ENCODE data around the gene CNTNAP5. TPM values are rescaled to one million over a fixed set of nuclear protein-coding genes. Genes with fewer than 3 reads are reported as not detected.

CNTNAP5 gene
- total and polyA plus RNA-seq, 9 of the 15 experiments (the other 6 are each of a cell fraction or from before 2014, with no cell fraction given) = not detected

DNA sequence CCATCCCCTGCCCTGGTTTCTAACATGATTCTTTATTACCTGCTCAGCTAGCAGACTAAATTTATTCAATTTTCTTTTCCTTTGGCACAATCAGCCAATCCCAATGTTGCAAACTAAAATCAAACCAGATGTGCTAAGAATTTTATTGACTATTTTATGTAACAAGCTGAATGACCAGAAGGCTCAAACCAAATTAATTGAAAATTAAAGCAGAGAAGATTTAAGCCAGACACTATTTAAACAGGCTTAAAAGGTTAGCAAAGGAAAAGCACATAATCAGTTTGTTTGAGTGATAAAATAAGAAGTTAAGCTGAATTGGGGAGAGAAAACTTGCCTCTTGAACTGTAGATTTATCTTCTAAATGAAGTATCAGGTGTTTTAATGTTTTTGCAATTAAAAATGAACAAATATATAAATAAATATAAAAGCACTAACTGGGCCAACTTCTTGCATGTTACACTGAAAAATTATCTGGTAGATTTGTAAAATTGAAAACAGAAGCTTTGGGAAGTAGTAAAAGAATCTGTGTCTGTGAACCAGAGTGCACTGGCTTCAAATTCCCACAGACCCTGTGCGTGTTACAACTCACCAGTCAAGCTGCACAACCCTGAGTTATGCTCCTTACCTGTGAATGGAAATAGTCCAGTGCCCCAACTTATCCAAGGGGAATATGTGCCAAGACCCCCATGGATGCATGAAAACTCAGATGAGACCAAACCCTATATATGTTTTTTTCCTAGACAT, 283.4 kb downstream of the CNTNAP5 start (continued):
- TF ChIP-seq ZNF696 (CRISPR knock-in tag; conservative IDR thresholded peaks at IDR 0.05) = no peak

- ATAC-seq = no peak
- Histone ChIP-seq H3K79me2 (ENCODE audit: control insufficient read depth, insufficient read depth, low read length) (no peaks in the 10 kb centered on the region), H3K9me1 (ENCODE audit: control insufficient read depth, insufficient read depth, low read length) (no peaks in the 10 kb centered on the region), H3K4me1 (replicated peaks in 1 of 2; ENCODE audit: control insufficient read depth in 2 of 2, insufficient read depth in 2 of 2, low read length in 2 of 2) (no peaks in the 10 kb centered on the region), H3K36me3 (ENCODE audit: control insufficient read depth, insufficient read depth, low read length) (no peaks in the 10 kb centered on the region), H3K4me2 (ENCODE audit: insufficient read depth, low read length) (no peak overlapping the region), H3K27me3 (ENCODE audit: control insufficient read depth in 2 of 2, insufficient read depth in 2 of 2, low read length in 2 of 2) (no peaks in the 10 kb centered on the region), H3K27ac (ENCODE audit: extremely low read depth, low read depth, low read length) (no peak overlapping the region), H4K20me1 (replicated peaks; ENCODE audit: control insufficient read depth, insufficient read depth, low read length) (no peaks in the 10 kb centered on the region), H3K9me3 (replicated peaks; ENCODE audit: control insufficient read depth, insufficient read depth, low read depth, low read length) (no peaks in the 10 kb centered on the region), H3K4me3 (no peak overlapping the region), H2AFZ (ENCODE audit: low read depth, low read length) (no peak overlapping the region), H3K9ac (ENCODE audit: insufficient read depth in 1 of 2, low read depth in 2 of 2, low read length in 2 of 2) (no peak overlapping the region)
- intact Hi-C loops (cut with micrococcal nuclease) = no loop called here
- WGBS (ENCODE audit: insufficient coverage, low coverage, missing lambda C conversion rate) = 0% methylated on average over 8 of the region's 8 CpGs
- BruUV-seq (replicated peaks) = no TSS peak
- ChIA-PET POLR2A (no interaction called here), CTCF (ENCODE audit: low intra/inter-chr PET ratio) (no interaction called here)
- DNase-seq (ENCODE audit: extremely low read depth in 1 of 4, low spot score in 3 of 4) = no peak
- in situ Hi-C loops (cut with MboI) = no loop called here
- FAIRE-seq = no peak
- TF ChIP-seq ZNF197 (CRISPR knock-in tag; IDR thresholded peaks at IDR 0.05; ENCODE audit: low read depth) (no peak), ZNF395 (CRISPR knock-in tag; IDR thresholded peaks at IDR 0.05) (no peak), COPS2 (conservative IDR thresholded peaks at IDR 0.05) (no peak), CREBBP (IDR thresholded peaks at IDR 0.05; ENCODE audit: low read depth, low read length) (no peak), MCM3 (IDR thresholded peaks at IDR 0.05) (no peak), HIVEP1 (CRISPR knock-in tag; IDR thresholded peaks at IDR 0.05) (no peak), CCAR2 (IDR thresholded peaks at IDR 0.05; ENCODE audit: low read depth, low read length) (no peak), POU5F1 (IDR thresholded peaks at IDR 0.05; ENCODE audit: borderline replicate concordance, low read depth, low read length, partially characterized antibody) (no peak), DDX20 (tag; IDR thresholded peaks at IDR 0.05; ENCODE audit: low read depth) (no peak), CBX3 (IDR thresholded peaks at IDR 0.05; ENCODE audit: borderline replicate concordance in 1 of 2, low read length in 2 of 2) (no peak), ZBTB7A (IDR thresholded peaks at IDR 0.05; ENCODE audit: borderline replicate concordance, control insufficient read depth, low read depth, low read length) (no peak), ZNF644 (tag; IDR thresholded peaks at IDR 0.05; ENCODE audit: low read depth) (no peak), ETS1 (conservative IDR thresholded peaks at IDR 0.05; ENCODE audit: control insufficient read depth, low read depth, low read length) (no peak), OTX1 (CRISPR knock-in tag; IDR thresholded peaks at IDR 0.05) (no peak)
- TF ChIP-seq, protein P1, sequence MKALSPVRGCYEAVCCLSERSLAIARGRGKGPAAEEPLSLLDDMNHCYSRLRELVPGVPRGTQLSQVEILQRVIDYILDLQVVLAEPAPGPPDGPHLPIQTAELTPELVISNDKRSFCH (CRISPR knock-in tag; IDR thresholded peaks at IDR 0.05) = no peak
- TF ChIP-seq, protein P1 (tag; IDR thresholded peaks at IDR 0.05) = no peak
These were observed 284.6 kb downstream of the CNTNAP5 start for GRCh38 chr2:124309563-124310138.

All from K562 (cell line).